K562 (cell line): ENCODE results near the gene LIPH.

ENCODE experiments used
- EZH2 ChIP-seq: IDR thresholded peaks from 2 replicates; pipeline ENCODE4 v1.6.1; 2012; ENCODE audit warnings: low read depth, mild to moderate bottlenecking, inconsistent platforms, low read length, borderline replicate concordance
- NFATC3 ChIP-seq: fragments of 450-650 bp; IDR thresholded peaks from 2 replicates; pipeline ENCODE4 v1.6.1; 2017; ENCODE audit warnings: mild to moderate bottlenecking
- RCOR1 ChIP-seq, 2 experiments: IDR thresholded peaks; 2 replicates each; pipeline ENCODE4 v1.6.1; 2012; ENCODE audit warnings: low read depth in 2 of 2, low read length in 2 of 2, borderline replicate concordance in 1 of 2, improper control_type of control experiment in 1 of 2
- TF ChIP-seq, protein P1 (sequence below), 2 experiments: IDR thresholded peaks; 2 replicates each; pipeline ENCODE4 v1.6.1; 2012; ENCODE audit warnings: improper control_type of control experiment in 2 of 2, low read depth in 2 of 2, low read length in 2 of 2, borderline replicate concordance in 1 of 2
- TF ChIP-seq, protein P2 (sequence below), 3 experiments: IDR thresholded peaks in 2 of 3; conservative IDR thresholded peaks in 1 of 3; 2 replicates each; pipeline ENCODE4 v1.5.1; 2011 to 2012; ENCODE audit warnings: low read length in 3 of 3, mild to moderate bottlenecking in 3 of 3, control low read depth in 2 of 3, improper control_type of control experiment in 1 of 3, inconsistent platforms in 1 of 3, low read depth in 1 of 3, mixed read lengths in 1 of 3, moderate library complexity in 1 of 3; ENCODE audit not compliant: insufficient read depth in 2 of 3
- TF ChIP-seq, protein P3 (sequence below): fragments of 150-350 bp; IDR thresholded peaks from 2 replicates; pipeline ENCODE4 v1.6.1; 2014; ENCODE audit warnings: low read depth, mild to moderate bottlenecking, low read length, borderline replicate concordance

DNA sequence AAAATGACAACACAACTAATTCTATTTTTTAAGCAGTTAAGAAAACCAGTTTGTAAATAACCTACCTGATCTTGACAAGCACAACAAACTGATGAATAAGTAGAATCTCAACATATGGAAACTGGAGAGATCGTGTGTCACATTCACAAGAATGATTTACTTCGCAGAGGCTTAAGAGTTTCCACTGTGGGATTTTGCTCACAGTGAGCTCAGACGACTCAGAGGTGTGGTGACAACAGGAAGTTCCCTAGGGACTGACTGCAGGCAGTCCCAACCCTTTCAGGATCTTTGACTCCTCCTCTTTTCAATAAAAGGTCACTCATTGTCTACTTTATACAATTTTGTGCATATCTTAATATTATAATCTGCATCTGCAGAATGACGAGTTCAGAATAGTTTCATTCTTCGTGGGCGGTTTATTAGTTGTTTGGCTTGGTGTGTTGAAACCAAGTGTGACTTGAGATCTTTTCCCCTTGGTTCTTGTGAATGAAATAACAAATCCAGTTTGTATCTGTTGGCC is at the start of gene LIPH:
- TF ChIP-seq, protein P1, sequence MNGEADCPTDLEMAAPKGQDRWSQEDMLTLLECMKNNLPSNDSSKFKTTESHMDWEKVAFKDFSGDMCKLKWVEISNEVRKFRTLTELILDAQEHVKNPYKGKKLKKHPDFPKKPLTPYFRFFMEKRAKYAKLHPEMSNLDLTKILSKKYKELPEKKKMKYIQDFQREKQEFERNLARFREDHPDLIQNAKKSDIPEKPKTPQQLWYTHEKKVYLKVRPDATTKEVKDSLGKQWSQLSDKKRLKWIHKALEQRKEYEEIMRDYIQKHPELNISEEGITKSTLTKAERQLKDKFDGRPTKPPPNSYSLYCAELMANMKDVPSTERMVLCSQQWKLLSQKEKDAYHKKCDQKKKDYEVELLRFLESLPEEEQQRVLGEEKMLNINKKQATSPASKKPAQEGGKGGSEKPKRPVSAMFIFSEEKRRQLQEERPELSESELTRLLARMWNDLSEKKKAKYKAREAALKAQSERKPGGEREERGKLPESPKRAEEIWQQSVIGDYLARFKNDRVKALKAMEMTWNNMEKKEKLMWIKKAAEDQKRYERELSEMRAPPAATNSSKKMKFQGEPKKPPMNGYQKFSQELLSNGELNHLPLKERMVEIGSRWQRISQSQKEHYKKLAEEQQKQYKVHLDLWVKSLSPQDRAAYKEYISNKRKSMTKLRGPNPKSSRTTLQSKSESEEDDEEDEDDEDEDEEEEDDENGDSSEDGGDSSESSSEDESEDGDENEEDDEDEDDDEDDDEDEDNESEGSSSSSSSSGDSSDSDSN (IDR thresholded peaks at IDR 0.05; ENCODE audit: borderline replicate concordance in 1 of 2, low read depth in 2 of 2, low read length in 2 of 2): no peak
- TF ChIP-seq EZH2 (no peak), NFATC3 (no peak), RCOR1 (IDR thresholded peaks at IDR 0.05; ENCODE audit: borderline replicate concordance in 1 of 2, low read depth in 2 of 2, low read length in 2 of 2) (no peak)
- TF ChIP-seq, protein P2, sequence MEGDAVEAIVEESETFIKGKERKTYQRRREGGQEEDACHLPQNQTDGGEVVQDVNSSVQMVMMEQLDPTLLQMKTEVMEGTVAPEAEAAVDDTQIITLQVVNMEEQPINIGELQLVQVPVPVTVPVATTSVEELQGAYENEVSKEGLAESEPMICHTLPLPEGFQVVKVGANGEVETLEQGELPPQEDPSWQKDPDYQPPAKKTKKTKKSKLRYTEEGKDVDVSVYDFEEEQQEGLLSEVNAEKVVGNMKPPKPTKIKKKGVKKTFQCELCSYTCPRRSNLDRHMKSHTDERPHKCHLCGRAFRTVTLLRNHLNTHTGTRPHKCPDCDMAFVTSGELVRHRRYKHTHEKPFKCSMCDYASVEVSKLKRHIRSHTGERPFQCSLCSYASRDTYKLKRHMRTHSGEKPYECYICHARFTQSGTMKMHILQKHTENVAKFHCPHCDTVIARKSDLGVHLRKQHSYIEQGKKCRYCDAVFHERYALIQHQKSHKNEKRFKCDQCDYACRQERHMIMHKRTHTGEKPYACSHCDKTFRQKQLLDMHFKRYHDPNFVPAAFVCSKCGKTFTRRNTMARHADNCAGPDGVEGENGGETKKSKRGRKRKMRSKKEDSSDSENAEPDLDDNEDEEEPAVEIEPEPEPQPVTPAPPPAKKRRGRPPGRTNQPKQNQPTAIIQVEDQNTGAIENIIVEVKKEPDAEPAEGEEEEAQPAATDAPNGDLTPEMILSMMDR (IDR thresholded peaks at IDR 0.05 in 2 of 3, conservative IDR thresholded peaks at IDR 0.05 in 1 of 3; ENCODE audit: insufficient read depth in 2 of 3, low read depth in 1 of 3, low read length in 3 of 3): no peak
- TF ChIP-seq, protein P3, sequence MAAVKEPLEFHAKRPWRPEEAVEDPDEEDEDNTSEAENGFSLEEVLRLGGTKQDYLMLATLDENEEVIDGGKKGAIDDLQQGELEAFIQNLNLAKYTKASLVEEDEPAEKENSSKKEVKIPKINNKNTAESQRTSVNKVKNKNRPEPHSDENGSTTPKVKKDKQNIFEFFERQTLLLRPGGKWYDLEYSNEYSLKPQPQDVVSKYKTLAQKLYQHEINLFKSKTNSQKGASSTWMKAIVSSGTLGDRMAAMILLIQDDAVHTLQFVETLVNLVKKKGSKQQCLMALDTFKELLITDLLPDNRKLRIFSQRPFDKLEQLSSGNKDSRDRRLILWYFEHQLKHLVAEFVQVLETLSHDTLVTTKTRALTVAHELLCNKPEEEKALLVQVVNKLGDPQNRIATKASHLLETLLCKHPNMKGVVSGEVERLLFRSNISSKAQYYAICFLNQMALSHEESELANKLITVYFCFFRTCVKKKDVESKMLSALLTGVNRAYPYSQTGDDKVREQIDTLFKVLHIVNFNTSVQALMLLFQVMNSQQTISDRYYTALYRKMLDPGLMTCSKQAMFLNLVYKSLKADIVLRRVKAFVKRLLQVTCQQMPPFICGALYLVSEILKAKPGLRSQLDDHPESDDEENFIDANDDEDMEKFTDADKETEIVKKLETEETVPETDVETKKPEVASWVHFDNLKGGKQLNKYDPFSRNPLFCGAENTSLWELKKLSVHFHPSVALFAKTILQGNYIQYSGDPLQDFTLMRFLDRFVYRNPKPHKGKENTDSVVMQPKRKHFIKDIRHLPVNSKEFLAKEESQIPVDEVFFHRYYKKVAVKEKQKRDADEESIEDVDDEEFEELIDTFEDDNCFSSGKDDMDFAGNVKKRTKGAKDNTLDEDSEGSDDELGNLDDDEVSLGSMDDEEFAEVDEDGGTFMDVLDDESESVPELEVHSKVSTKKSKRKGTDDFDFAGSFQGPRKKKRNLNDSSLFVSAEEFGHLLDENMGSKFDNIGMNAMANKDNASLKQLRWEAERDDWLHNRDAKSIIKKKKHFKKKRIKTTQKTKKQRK: no peak
